GM19395 (cell line): Measurements from ENCODE around the gene CDH4.

ENCODE experiments used
- ATAC-seq: cut with Tn5 transposase; IDR thresholded peaks from one replicate; pipeline ENCODE4 v1.9.1; 2021; ENCODE audit warnings: mild to moderate bottlenecking, moderate library complexity; ENCODE audit not compliant: unreplicated experiment

Gene CDH4

GRCh38 chr20:61856626-61857413, 604.8 kb downstream of the CDH4 start:
- no peak for ATAC-seq

- ATAC-seq: no peak
Measured at GRCh38 chr20:61857414-61857775, 605.3 kb downstream of the CDH4 start.

GRCh38 chr20:61857884-61858283, 605.8 kb downstream of the CDH4 start:
- ATAC-seq: no peak

GRCh38 chr20:61859767-61860166, 607.7 kb downstream of the CDH4 start:
- no peak for ATAC-seq

- ATAC-seq: no peak
Measured at GRCh38 chr20:61860260-61860987, 608.4 kb downstream of the CDH4 start.

GRCh38 chr20:61861054-61861841, 609.2 kb downstream of the CDH4 start:
- ATAC-seq: no peak

GRCh38 chr20:61861858-61862257, 609.8 kb downstream of the CDH4 start:
- ATAC-seq: no peak

GRCh38 chr20:61862881-61863280, 610.8 kb downstream of the CDH4 start:
- ATAC-seq: no peak

GRCh38 chr20:61864481-61864880, 612.4 kb downstream of the CDH4 start:
- no peak for ATAC-seq

GRCh38 chr20:61865353-61865752, 613.3 kb downstream of the CDH4 start:
- ATAC-seq: no peak

- no peak for ATAC-seq
Measured at GRCh38 chr20:61866165-61866564, 614.1 kb downstream of the CDH4 start.

- ATAC-seq: no peak
Measured at GRCh38 chr20:61868006-61868405, 615.9 kb downstream of the CDH4 start.

- ATAC-seq: no peak
Measured at GRCh38 chr20:61868466-61869090, 616.5 kb downstream of the CDH4 start.

GRCh38 chr20:61869750-61870507, 617.9 kb downstream of the CDH4 start:
- ATAC-seq: no peak

GRCh38 chr20:61871160-61871559, 619.1 kb downstream of the CDH4 start:
- ATAC-seq: no peak

GRCh38 chr20:61871913-61872312, 619.9 kb downstream of the CDH4 start:
- ATAC-seq: no peak

GRCh38 chr20:61872371-61872900, 620.4 kb downstream of the CDH4 start:
- no peak for ATAC-seq

GRCh38 chr20:61873651-61874420, 621.8 kb downstream of the CDH4 start:
- ATAC-seq: no peak

- ATAC-seq: no peak
Measured at GRCh38 chr20:61874421-61875068, 622.5 kb downstream of the CDH4 start.
